Midbrain (tissue), 1 donor: ENCODE measurements around the gene SVOP.
"Not testable (repeated sequence)": the region's sequence is repeated elsewhere in the genome, so short reads cannot be mapped to it uniquely, and the experiment has no call there.

ENCODE experiments used
- DNase-seq: peaks from one replicate; lab custom pipeline; 2025; lab: John Stamatoyannopoulos, UW

The SVOP gene

DNA sequence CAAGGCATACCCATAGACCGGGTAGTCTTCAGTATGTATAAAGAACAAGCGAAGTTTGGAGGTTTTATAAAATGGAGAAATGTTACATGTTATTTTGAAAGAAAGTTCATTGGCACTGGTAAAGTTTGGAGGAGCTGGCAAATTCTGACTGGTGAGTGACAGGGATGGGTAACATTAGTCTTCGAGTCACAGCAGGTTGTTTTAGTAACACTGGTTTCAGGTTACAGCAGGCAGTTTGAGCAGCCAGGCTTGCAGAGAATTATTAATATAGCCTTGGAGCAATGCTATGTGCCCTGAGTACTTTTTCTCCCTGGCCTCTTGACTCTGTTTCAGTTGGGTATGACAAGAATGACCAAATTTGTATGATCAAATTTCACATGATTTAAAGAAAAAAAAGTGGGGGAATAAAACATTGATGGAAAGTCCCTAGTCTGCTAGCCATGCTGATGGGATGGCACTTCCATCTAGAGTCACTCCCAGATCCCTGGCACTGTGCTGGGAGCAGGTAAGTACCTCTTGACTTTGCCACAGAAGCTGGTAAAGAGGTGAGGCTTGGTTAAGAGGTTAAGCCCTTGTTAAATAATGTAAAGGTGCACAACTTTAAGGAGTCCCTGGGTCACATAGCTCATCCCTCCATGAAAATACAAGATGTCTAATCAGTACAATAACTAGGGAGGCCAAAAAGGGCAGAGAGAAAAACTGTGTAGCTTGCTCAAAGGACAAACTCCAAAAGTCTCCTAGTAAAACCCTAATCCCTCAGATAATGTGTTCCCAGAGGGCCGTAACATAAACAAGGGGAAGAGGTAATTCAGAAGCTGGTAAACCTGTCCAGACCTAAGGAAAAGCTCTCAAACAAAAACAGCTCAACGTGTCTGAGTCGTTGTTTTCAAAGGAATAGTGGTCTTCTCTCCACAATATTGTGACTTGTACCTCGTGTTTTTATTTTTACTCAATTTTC is 12.7 kb upstream of the SVOP start:
- DNase-seq, result no peak

GRCh38 chr12:109029411-109029810 is 8.5 kb upstream of the SVOP start:
- DNase-seq, result no peak

DNA sequence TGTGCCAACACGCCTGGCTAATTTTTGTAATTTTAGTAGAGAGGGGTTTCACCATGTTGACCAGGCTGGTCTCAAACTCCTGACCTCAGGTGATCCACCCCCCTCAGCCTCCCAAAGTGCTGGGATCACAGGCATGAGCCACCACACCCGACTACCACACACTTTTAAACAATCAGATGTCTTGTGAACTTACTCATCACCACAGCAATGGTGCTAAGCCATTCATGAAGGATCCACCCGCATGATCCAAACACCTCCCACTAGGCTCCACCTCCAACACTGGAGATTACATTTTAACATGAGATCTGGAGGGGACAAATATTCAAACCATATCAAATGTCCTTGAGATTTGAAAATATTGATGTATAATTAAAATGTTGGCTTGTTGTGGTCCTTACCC is 7.8 kb upstream of the SVOP start:
- not testable (repeated sequence) for DNase-seq

GRCh38 chr12:109027767-109028166 is 6.9 kb upstream of the SVOP start:
- DNase-seq, result no peak

DNA sequence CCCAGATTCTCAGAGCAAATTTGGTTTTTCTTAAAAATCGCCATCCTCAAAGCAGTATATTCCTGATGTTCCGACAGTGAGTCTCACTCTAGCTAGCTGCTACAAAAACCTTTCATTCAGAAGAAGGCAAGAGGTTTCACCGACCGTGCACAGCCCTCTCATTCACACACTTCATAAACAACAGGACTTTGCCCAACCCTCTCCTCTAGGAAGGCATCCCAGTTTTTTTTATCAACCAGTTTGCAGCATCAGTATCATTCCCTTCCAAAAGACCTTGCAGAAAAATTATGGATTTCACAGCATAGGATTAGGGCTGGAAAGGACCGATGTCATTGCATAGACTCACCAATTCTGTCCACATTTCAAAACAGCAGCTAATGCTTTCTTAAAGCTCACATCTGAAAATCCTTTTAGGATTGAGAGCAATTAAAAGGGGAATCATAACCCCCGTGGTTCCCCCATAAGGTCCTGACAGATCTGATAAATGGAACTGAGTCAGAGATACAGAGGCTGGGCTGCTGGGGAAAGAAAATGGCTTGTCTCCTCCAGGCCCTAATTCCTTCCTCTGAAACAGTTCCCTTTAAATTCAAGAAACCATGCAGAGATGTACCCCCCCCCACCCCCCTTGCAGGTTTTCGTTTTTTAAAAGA is 597 bp downstream of the SVOP start:
- no peak for DNase-seq

DNA sequence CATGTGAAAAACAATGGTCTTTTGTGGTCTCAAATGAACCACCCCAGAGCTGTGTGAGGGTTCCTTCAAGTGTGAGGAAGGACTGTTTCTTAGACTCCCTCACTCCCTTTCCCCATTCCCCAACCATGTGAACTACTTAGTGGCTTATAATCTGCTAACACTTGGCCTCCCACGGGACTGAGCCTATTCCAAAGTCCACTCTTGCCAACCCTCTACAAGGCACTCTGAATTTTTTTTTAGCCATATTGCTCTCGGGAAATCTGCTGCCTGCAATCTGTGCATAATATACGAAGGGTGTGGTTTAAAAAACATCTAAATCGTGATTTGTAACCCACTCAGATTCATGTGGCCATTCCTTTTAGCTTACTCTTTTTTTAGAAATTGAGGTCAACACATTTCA is 2.6 kb downstream of the SVOP start:
- DNase-seq, result no peak

DNA sequence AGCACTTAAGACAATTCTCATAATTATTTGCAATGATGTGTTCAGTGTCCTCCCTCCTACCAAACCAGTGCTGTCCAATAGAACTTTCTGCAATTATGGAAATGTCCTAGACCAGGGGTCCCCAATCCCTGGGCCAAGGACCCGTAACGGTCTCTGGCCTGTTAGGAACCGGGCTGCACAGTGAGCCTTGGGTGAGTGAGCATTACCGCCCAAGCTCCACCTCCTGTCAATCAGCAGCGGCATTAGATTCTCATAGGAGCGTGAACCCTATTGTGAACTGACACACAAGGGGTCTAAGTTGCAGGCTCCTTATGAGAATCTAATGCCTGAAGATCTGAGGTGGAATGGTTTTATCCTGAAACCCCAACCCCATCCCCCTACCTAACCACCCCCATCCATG is 3.9 kb downstream of the SVOP start:
- no peak for DNase-seq

GRCh38 chr12:109016016-109016415 is 4.9 kb downstream of the SVOP start:
- DNase-seq, result no peak

DNA sequence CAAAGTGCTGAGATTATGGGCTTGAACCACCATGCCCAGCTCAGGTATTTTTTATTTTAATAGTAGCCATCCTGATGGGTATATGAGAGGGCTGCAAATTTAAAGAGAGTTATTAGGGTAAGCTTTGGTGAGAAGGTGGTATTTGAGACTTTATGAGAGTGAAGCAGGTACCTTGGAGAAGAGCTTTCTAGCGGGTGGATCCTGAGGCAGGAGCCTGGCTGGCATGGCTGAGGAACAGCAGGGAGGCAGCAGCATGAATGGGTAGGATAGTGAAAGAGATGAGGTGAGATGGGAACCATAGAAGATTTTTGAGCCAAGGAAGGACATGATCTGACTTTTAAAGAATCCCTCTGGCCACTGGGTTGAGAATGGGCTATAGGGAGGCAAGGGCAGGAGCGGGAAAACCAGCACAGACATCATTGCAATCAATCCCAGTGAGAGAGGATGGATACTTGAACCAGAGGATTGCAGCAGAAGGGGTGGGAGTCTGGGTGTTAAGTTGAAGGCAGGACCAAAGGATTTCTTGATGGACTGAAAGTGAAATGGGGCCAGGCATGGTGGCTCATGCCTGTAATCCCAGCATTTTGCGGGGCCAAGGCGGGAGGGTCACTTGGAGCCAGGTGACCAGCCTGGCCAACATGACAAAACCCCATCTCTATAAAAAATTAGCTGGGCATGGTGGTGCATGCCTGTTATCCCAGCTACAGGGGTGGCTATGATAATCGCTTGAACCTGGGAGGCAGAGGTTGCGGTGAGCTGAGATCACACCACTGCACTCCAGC is 5.7 kb downstream of the SVOP start:
- DNase-seq, result no peak

DNA sequence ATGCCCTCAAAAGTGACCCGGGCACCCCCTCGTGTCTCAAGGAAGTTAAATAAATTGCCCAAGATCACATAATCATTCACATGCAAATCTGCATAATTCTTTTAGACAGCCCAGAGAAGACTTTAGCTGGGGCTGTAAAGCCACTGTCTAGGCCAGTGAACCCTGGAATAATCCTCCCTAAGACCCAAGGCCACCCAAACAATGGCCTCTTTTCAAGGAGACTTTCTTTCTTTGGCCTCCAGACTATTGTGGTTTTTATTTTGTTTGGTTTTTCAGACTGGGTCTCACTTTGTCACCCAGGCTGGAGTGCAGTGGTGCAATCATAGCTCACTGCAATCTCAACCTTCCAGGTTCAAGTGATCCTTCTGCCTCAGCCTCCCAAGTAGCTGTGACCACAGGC is 10.6 kb downstream of the SVOP start:
- DNase-seq, result no peak

GRCh38 chr12:109009766-109010165 is 11.1 kb downstream of the SVOP start:
- no peak for DNase-seq

DNA sequence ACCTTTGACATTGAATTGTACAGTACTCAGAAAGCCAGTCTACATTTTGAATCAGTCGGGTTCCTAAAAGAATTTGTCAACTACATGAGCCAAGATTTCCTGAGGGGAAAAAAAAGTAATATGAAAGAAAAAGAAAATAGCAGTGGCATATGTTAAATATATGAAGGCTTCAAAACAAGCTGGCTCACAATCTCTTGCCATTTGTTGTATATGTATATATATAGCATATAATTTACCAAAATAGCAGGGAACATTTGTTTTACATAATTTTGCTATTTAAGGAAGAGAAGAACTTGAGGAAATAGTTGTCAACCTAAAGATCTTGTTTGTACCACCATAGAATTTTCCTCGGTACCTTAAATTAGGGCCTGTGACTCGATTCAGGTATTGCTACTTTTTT is 16.9 kb downstream of the SVOP start:
- no peak for DNase-seq

DNA sequence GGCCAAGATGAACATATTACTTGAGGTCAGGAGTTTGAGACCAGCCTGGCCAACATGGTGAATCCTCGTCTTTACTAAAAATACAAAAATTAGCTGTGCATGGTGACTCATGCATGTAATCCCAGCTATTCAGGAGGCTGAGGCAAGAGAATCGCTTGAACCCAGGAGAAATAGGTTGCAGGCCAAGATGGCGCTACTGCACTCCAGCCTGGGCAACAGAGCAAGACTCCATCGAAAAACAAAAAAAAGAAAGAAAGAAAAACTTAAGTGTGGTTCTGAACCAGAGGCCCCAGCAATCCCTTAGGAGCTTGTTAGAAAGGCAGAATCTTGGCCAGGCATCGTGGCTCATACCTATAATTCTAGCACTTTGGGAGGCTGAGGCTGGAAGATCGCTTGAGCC is 24.5 kb downstream of the SVOP start:
- DNase-seq, result no peak

GRCh38 chr12:108995370-108995992 is 25.4 kb downstream of the SVOP start:
- no peak for DNase-seq

DNA sequence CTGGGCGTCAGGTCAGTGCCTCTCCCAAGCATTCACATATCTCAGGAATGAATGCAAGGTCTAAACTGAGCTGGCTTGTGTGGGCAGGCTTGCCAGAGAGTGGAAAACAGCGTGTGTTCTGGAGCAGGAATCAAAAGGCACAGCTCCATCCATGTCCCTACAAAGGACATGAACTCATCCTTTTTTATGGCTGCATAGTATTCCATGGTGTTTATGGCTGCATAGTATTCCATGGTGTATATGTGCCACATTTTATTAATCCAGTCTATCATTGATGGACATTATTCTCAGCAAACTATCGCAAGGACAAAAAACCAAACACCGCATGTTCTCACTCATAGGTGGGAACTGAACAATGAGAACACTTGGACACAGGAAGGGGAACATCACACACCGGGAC is 30.8 kb downstream of the SVOP start:
- DNase-seq, result not testable (repeated sequence)

GRCh38 chr12:108989376-108989775 is 31.5 kb downstream of the SVOP start:
- no peak for DNase-seq

DNA sequence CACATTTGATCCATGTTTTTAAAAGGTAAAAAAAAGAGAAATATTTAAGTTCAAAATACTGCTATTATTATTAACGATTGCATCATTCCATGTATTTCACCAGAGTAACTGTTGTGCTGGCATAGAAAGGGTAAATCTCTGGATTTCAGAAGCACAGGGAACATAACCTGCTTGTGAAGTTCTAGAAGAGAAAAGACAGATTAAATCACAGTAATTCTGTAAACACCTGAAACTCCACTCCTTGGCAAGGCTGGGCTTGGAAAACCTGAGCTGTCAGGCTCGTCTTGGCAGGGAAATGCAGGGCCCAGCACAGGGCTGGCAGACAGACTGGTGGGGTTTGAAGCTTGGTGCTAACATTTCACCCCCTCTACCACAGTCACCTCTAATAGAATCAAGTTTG is 35.1 kb downstream of the SVOP start:
- no peak for DNase-seq

- no peak for DNase-seq
Observed at GRCh38 chr12:108983227-108983626, 37.6 kb downstream of the SVOP start.

DNA sequence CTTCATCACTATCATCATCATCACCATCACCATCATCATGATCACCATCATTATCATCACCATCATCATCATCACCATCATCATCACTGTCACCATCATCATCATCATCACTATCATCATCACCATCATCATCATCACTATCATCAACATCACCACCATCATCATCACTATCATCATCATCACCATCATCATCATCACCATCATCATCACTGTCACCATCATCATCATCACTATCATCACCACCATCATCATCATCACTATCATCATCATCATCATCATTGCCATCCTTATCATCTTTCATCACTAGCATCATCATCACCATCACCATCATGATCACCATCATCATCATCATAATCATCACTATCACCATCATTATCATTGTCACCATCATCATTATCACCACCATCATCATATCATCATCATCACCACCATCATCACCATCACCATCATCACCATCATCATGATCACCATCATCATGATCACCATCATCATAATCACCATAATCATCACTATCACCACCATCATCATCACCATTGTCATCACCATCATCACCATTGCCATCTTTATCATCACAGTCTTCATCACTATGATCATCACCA is 38.1 kb downstream of the SVOP start:
- no peak for DNase-seq

GRCh38 chr12:108981835-108982234 is 39.0 kb downstream of the SVOP start:
- no peak for DNase-seq

DNA sequence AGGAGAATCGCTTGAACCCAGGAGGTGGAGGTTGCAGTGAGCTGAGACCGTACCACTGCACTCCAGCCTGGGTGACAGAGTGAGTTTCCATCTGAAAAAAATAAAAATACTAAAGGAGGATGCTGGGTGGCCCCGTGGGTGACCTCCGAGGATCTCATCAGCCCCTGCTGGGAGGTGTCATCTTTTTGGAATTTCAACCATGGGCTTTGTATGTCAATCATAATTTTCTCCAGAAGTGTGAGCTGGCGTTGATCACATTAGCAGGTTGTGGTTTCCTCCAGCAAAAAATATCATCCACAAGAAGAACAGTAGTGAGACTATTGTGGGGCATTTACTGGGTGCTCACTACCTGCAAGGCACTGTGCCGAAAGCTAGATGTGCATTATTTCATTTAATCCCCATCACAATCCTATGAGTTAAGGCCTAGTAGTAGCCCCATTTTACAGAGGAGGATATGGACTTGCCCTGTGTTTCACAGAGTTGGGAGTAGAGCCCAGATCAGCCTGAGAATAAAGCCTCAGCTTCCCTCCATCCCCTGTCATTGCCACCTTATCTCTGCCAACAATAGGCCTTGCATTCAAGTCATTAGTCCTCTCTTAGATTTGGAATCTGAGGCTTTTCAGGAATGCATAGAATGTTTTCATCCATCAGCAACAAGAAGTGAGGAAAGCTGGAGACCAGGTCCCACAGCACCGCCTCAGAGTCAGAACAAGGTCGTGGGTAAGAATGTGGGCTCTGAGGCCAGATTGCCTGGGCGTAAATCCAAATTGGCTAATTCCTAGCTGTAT is 39.8 kb downstream of the SVOP start:
- no peak for DNase-seq
